Activated CD4-positive, alpha-beta T cell treated with anti-CD3 and anti-CD28 coated beads, Interleukin-10, Interleukin-2, amounts not matched to agents 100 ng/mL and 50 ng/mL, durations not matched to agents 16 hours and 8 hours (primary cell): Measurements from ENCODE around the gene CELSR3.

Experiments
- DNase-seq: peaks from one replicate; pipeline ENCODE4 v3.0.0-alpha.2; 2020

Gene CELSR3

GRCh38 chr3:48685603-48686511, 23.2 kb upstream of the CELSR3 start, which contains the start of gene NCKIPSD:
Gene NCKIPSD (minus strand): TSS chr3:48685915. CDS start chr3:48685807, 108 bp downstream.
- DNase-seq = peak; percentile 94

- no peak for DNase-seq
These were observed 22.6 kb upstream of the CELSR3 start for GRCh38 chr3:48685293-48685602.

GRCh38 chr3:48684480-48685143, 21.9 kb upstream of the CELSR3 start:
- no peak for DNase-seq

GRCh38 chr3:48684054-48684349, 21.3 kb upstream of the CELSR3 start:
- no peak for DNase-seq

- DNase-seq = no peak
These were observed 20.1 kb upstream of the CELSR3 start for GRCh38 chr3:48682786-48683185.

GRCh38 chr3:48681974-48682610, 19.4 kb upstream of the CELSR3 start:
- DNase-seq = no peak

- no peak for DNase-seq
These were observed 18.8 kb upstream of the CELSR3 start for GRCh38 chr3:48681541-48681880.

- DNase-seq = no peak
These were observed 18.3 kb upstream of the CELSR3 start for GRCh38 chr3:48680811-48681540.

- no peak for DNase-seq
These were observed 17.0 kb upstream of the CELSR3 start for GRCh38 chr3:48679411-48680391.

- no peak for DNase-seq
These were observed 16.1 kb upstream of the CELSR3 start for GRCh38 chr3:48678566-48679380.

GRCh38 chr3:48678056-48678455, 15.4 kb upstream of the CELSR3 start:
- no peak for DNase-seq

- no peak for DNase-seq
These were observed 11.8 kb upstream of the CELSR3 start for GRCh38 chr3:48674505-48674904.

- no peak for DNase-seq
These were observed 9.8 kb upstream of the CELSR3 start for GRCh38 chr3:48672522-48672921.

- DNase-seq = no peak
These were observed 2.2 kb upstream of the CELSR3 start for GRCh38 chr3:48664929-48665328.

GRCh38 chr3:48664313-48664644, 1.6 kb upstream of the CELSR3 start:
- DNase-seq = no peak

- peak; percentile 99 for DNase-seq
These were observed 1.0 kb upstream of the CELSR3 start for GRCh38 chr3:48663489-48664312.

- no peak for DNase-seq
These were observed 437 bp downstream of the CELSR3 start for GRCh38 chr3:48662145-48662752.

- DNase-seq = peak; percentile 67
These were observed 1.1 kb downstream of the CELSR3 start for GRCh38 chr3:48661501-48662144.

GRCh38 chr3:48660800-48661400, 1.8 kb downstream of the CELSR3 start:
- DNase-seq = no peak
